Duodenal mucosa (tissue), 2 donors: ENCODE results near the gene HAND2.

Experiments
- H3K27ac ChIP-seq: one replicate; pipeline ENCODE4 v1.7.0; 2013; ENCODE audit warnings: low read depth, low read length
- H3K27me3 ChIP-seq, 2 donors: one replicate each; pipeline ENCODE4 v1.7.0; 2013; ENCODE audit warnings: low read length in 2 of 2, control low read depth in 1 of 2; ENCODE audit not compliant: insufficient read depth in 2 of 2, control insufficient read depth in 1 of 2
- H3K36me3 ChIP-seq, 2 donors: one replicate each; pipeline ENCODE4 v1.7.0; 2013; ENCODE audit warnings: low read length in 2 of 2, control low read depth in 1 of 2; ENCODE audit not compliant: insufficient read depth in 2 of 2, control insufficient read depth in 1 of 2
- H3K4me1 ChIP-seq, 2 donors: one replicate each; pipeline ENCODE4 v1.7.0; 2013; ENCODE audit warnings: low read length in 2 of 2, control low read depth in 1 of 2; ENCODE audit not compliant: insufficient read depth in 2 of 2, control insufficient read depth in 1 of 2
- H3K4me3 ChIP-seq, 2 donors: one replicate each; pipeline ENCODE4 v1.7.0; 2013; ENCODE audit warnings: low read length in 2 of 2, low read depth in 1 of 2
- H3K9ac ChIP-seq, 2 donors: one replicate each; pipeline ENCODE4 v1.7.0; 2013; ENCODE audit warnings: low read length in 2 of 2, low read depth in 1 of 2
- H3K9me3 ChIP-seq, 2 donors: one replicate each; pipeline ENCODE4 v1.7.0; 2013; ENCODE audit warnings: low read length in 2 of 2, control low read depth in 1 of 2; ENCODE audit not compliant: control insufficient read depth in 1 of 2

The HAND2 gene

GRCh38 chr4:173477016-173477415, 53.0 kb downstream of the HAND2 start:
- H3K27ac ChIP-seq, result no peak overlapping the region
- H3K36me3 ChIP-seq, result no peaks in the 10 kb centered on the region
- no peaks in the 10 kb centered on the region for H3K4me1 ChIP-seq
- no peaks in the 10 kb centered on the region for H3K27me3 ChIP-seq
- H3K4me3 ChIP-seq, result no peak overlapping the region
- H3K9me3 ChIP-seq, result no peaks in the 10 kb centered on the region
- H3K9ac ChIP-seq, result no peak overlapping the region
